WTC11 (cell line): ENCODE data around the gene ITGA2. TPM values are rescaled to one million over a fixed set of nuclear protein-coding genes. Genes with fewer than 3 reads are reported as not detected.

Experiments
- ATAC-seq: fragments of 200-7000 bp; cut with Tn5 transposase; 2 replicates; pipeline ENCODE4 v1.10.0; 2021; ENCODE audit warnings: mild to moderate bottlenecking, moderate library complexity
- CTCF ChIA-PET: fragments of 300-600 bp; sonication (Branson Sonifier 250); formaldehyde crosslinking; loops from one replicate; lab custom pipeline; 2021; ENCODE audit warnings: antibody characterized with exemption; lab: Charles Lee
- POLR2A ChIA-PET: fragments of 350-600 bp; sonication (Branson Sonifier 250); formaldehyde crosslinking; loops from one replicate; lab custom pipeline; 2021; ENCODE audit warnings: antibody characterized with exemption; lab: Charles Lee
- DNase-seq: peaks from one replicate; pipeline ENCODE4 v3.0.0; 2021; ENCODE audit warnings: low spot score
- H3K27ac Mint-ChIP-seq: 2 replicates; pipeline ENCODE4 v1.8.0; 2021; ENCODE audit warnings: mixed read lengths
- H3K27me3 Mint-ChIP-seq: 2 replicates; pipeline ENCODE4 v1.8.0; 2021; ENCODE audit warnings: low read depth, mild to moderate bottlenecking, moderate library complexity, mixed read lengths
- H3K36me3 Mint-ChIP-seq: 2 replicates; pipeline ENCODE4 v1.8.0; 2021; ENCODE audit warnings: mixed read lengths
- H3K4me1 Mint-ChIP-seq: 2 replicates; pipeline ENCODE4 v1.8.0; 2022; ENCODE audit warnings: mixed read lengths
- H3K4me3 Mint-ChIP-seq: 2 replicates; pipeline ENCODE4 v1.8.0; 2021; ENCODE audit warnings: mild to moderate bottlenecking, moderate library complexity, mixed read lengths
- H3K9me3 Mint-ChIP-seq: 2 replicates; pipeline ENCODE4 v1.8.0; 2021; ENCODE audit warnings: mixed read lengths
- ARID4B ChIP-seq: sonication (generic); formaldehyde crosslinking; IDR thresholded peaks from 2 replicates; pipeline ENCODE4 v1.8.0; 2023; ENCODE audit warnings: missing genetic modification reagents, mild to moderate bottlenecking, borderline replicate concordance
- ATF6 ChIP-seq: sonication (generic); formaldehyde crosslinking; IDR thresholded peaks from 2 replicates; pipeline ENCODE4 v1.8.1; 2023; ENCODE audit warnings: mild to moderate bottlenecking, missing genetic modification reagents
- FOXJ3 ChIP-seq: sonication (generic); formaldehyde crosslinking; IDR thresholded peaks from 2 replicates; pipeline ENCODE4 v1.9.0; 2021; ENCODE audit warnings: missing genetic modification reagents, mild to moderate bottlenecking, borderline replicate concordance
- HMGXB4 ChIP-seq: sonication (generic); formaldehyde crosslinking; IDR thresholded peaks from 2 replicates; pipeline ENCODE4 v1.8.1; 2023; ENCODE audit warnings: mild to moderate bottlenecking, moderate library complexity, missing genetic modification reagents
- IRF1 ChIP-seq: sonication (generic); formaldehyde crosslinking; IDR thresholded peaks from 2 replicates; pipeline ENCODE4 v1.8.0; 2023; ENCODE audit warnings: missing genetic modification reagents
- KAT7 ChIP-seq: sonication (generic); formaldehyde crosslinking; IDR thresholded peaks from 2 replicates; pipeline ENCODE4 v1.8.1; 2023; ENCODE audit warnings: missing genetic modification reagents, mild to moderate bottlenecking, borderline replicate concordance
- PRRX2 ChIP-seq: fragments of 250-450 bp; sonication (Bioruptor Pico); IDR thresholded peaks from 2 replicates; pipeline ENCODE4 v1.8.0; 2021; ENCODE audit warnings: mild to moderate bottlenecking
- TEAD1 ChIP-seq: sonication (generic); formaldehyde crosslinking; IDR thresholded peaks from 2 replicates; pipeline ENCODE4 v1.8.0; 2022; ENCODE audit warnings: mild to moderate bottlenecking, missing genetic modification reagents
- TEAD4 ChIP-seq: sonication (generic); formaldehyde crosslinking; IDR thresholded peaks from 2 replicates; pipeline ENCODE4 v1.8.0; 2022; ENCODE audit warnings: mild to moderate bottlenecking, missing genetic modification reagents
- ZBTB21 ChIP-seq: sonication (generic); formaldehyde crosslinking; IDR thresholded peaks from 2 replicates; pipeline ENCODE4 v1.8.1; 2023; ENCODE audit warnings: mild to moderate bottlenecking, missing genetic modification reagents, borderline replicate concordance
- ZNF121 ChIP-seq: sonication (generic); formaldehyde crosslinking; IDR thresholded peaks from 2 replicates; pipeline ENCODE4 v1.8.0; 2023; ENCODE audit warnings: missing genetic modification reagents
- ZNF317 ChIP-seq: sonication (generic); formaldehyde crosslinking; IDR thresholded peaks from 2 replicates; pipeline ENCODE4 v1.8.1; 2023; ENCODE audit warnings: low read depth, mild to moderate bottlenecking, moderate library complexity, missing genetic modification reagents, borderline replicate concordance
- total RNA-seq: library from RNA; stranded (reverse); gene quantifications from 3 replicates; pipeline ENCODE4 v1.2.3, GENCODE V29; 2021
- TF ChIP-seq, protein P1 (sequence below): fragments of 250-450 bp; sonication (Bioruptor Pico); IDR thresholded peaks from 2 replicates; pipeline ENCODE4 v1.8.0; 2021; ENCODE audit warnings: mild to moderate bottlenecking
- TF ChIP-seq, protein P2 (sequence below): sonication (generic); formaldehyde crosslinking; IDR thresholded peaks from 2 replicates; pipeline ENCODE4 v1.8.0; 2022; ENCODE audit warnings: mild to moderate bottlenecking, missing genetic modification reagents
- TF ChIP-seq, protein P3 (sequence below): sonication (generic); formaldehyde crosslinking; IDR thresholded peaks from 2 replicates; pipeline ENCODE4 v1.8.0; 2022; ENCODE audit warnings: mild to moderate bottlenecking, missing genetic modification reagents

Gene ITGA2
- total RNA-seq, 1 experiment from 2014 or later = 5.5 TPM

GRCh38 chr5:52989781-52990527, 802 bp downstream of the ITGA2 start:
- ATAC-seq = peak; percentile 62
- Mint-ChIP-seq H3K9me3 (peaks cover 9% of the 10 kb centered on the region), H3K27ac (no peak overlapping the region), H3K36me3 (no peaks in the 10 kb centered on the region), H3K4me3 (peak overlapping the region; percentile 77), H3K4me1 (peaks cover 18% of the 10 kb centered on the region), H3K27me3 (peaks cover 24% of the 10 kb centered on the region)
- DNase-seq = peak; percentile 64
- ChIA-PET POLR2A (interaction anchor here (0.6 to 0.7 kb wide), 2 partner anchors 354 to 428 kb away, joined by 3 to 5 read pairs; no protein-coding TSS in a partner anchor), CTCF (interaction anchor here (0.7 to 1.4 kb wide), 5 partner anchors 17 to 74 kb away, joined by 4 to 7 read pairs (median 5); no protein-coding TSS in a partner anchor)
- TF ChIP-seq ZNF121 (CRISPR knock-in tag) (no peak), HMGXB4 (peak; percentile 43; the same call in 1 of the 2 replicates), TEAD1 (CRISPR knock-in tag) (no peak), PRRX2 (CRISPR knock-in tag) (no peak), ZBTB21 (CRISPR knock-in tag) (0 out of 2 replicates have a peak, but pooled peaks have one; percentile 64), TEAD4 (no peak), ARID4B (CRISPR knock-in tag) (peak; percentile 76; the same call in 1 of the 2 replicates)
- TF ChIP-seq, protein P1, sequence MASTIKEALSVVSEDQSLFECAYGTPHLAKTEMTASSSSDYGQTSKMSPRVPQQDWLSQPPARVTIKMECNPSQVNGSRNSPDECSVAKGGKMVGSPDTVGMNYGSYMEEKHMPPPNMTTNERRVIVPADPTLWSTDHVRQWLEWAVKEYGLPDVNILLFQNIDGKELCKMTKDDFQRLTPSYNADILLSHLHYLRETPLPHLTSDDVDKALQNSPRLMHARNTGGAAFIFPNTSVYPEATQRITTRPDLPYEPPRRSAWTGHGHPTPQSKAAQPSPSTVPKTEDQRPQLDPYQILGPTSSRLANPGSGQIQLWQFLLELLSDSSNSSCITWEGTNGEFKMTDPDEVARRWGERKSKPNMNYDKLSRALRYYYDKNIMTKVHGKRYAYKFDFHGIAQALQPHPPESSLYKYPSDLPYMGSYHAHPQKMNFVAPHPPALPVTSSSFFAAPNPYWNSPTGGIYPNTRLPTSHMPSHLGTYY = no peak
- TF ChIP-seq, protein P2, sequence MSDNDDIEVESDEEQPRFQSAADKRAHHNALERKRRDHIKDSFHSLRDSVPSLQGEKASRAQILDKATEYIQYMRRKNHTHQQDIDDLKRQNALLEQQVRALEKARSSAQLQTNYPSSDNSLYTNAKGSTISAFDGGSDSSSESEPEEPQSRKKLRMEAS (CRISPR knock-in tag) = peak; percentile 76

DNA sequence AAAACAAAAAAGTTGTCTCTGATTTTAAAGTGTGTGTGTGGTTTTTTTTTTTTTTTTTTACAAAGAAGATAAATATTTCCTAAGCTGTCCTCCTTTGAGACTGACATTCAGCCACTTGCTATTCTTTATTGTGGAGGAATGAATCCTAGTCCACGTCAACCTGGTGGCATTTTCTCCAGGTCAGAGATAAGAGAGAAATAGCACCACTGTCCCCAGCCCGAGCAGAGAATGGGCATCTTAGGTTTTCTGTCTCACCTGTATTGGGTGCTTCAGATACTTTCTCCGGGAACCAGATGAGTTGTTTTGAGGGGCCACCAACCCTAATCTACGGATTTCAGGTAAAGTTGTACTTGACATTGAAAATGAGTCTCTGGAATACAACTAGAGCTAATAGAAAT, 1.4 kb downstream of the ITGA2 start:
- peaks cover 9% of the 10 kb centered on the region for H3K9me3 Mint-ChIP-seq
- ATAC-seq (no peak), DNase-seq (no peak)
- POLR2A ChIA-PET = interaction anchor here (0.7 kb wide), 1 partner anchor 353 kb away, joined by 5 read pairs; no protein-coding TSS in a partner anchor
- H3K27ac Mint-ChIP-seq = no peak overlapping the region
- peaks cover 24% of the 10 kb centered on the region for H3K27me3 Mint-ChIP-seq
- H3K4me3 Mint-ChIP-seq = peak overlapping the region; percentile 77
- CTCF ChIA-PET = interaction anchor here (0.7 to 1.1 kb wide), 2 partner anchors 16 to 42 kb away, joined by 5 to 7 read pairs; no protein-coding TSS in a partner anchor
- no peaks in the 10 kb centered on the region for H3K36me3 Mint-ChIP-seq
- TF ChIP-seq FOXJ3 = no peak
- H3K4me1 Mint-ChIP-seq = peaks cover 18% of the 10 kb centered on the region

GRCh38 chr5:52993367-52993766, 4.2 kb downstream of the ITGA2 start:
- ChIA-PET POLR2A (no interaction called here), CTCF (no interaction called here)
- no peak overlapping the region for H3K27ac Mint-ChIP-seq
- peaks cover 8% of the 10 kb centered on the region for H3K27me3 Mint-ChIP-seq
- H3K9me3 Mint-ChIP-seq = no peaks in the 10 kb centered on the region
- no peaks in the 10 kb centered on the region for H3K36me3 Mint-ChIP-seq
- ATAC-seq = no peak
- peaks cover 12% of the 10 kb centered on the region for H3K4me1 Mint-ChIP-seq
- DNase-seq = no peak
- H3K4me3 Mint-ChIP-seq = no peak overlapping the region
- TF ChIP-seq ATF6 (CRISPR knock-in tag) (no peak), IRF1 (no peak), ZNF317 (no peak), KAT7 (CRISPR knock-in tag) (no peak)
- TF ChIP-seq, protein P3, sequence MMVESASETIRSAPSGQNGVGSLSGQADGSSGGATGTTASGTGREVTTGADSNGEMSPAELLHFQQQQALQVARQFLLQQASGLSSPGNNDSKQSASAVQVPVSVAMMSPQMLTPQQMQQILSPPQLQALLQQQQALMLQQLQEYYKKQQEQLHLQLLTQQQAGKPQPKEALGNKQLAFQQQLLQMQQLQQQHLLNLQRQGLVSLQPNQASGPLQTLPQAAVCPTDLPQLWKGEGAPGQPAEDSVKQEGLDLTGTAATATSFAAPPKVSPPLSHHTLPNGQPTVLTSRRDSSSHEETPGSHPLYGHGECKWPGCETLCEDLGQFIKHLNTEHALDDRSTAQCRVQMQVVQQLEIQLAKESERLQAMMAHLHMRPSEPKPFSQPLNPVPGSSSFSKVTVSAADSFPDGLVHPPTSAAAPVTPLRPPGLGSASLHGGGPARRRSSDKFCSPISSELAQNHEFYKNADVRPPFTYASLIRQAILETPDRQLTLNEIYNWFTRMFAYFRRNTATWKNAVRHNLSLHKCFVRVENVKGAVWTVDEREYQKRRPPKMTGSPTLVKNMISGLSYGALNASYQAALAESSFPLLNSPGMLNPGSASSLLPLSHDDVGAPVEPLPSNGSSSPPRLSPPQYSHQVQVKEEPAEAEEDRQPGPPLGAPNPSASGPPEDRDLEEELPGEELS = no peak
